Body of pancreas (tissue), 4 donors: Measurements from ENCODE around the gene GDF2.

Experiments used
- POLR2A ChIP-seq, 3 donors: fragments of 450-650 bp; IDR thresholded peaks; one replicate each; pipeline ENCODE4 v1.6.1; 2016; ENCODE audit warnings: antibody characterized with exemption in 3 of 3, mild to moderate bottlenecking in 2 of 3
- TF ChIP-seq, protein P1 (sequence below), 7 experiments: fragments of 450-650 bp in 4 of 7; fragments of 200-600 bp in 3 of 7; sonication (generic) in 3 of 7; IDR thresholded peaks; one replicate each; pipeline ENCODE4 v1.5.1; 2016 to 2019; ENCODE audit warnings: antibody characterized with exemption in 7 of 7

DNA sequence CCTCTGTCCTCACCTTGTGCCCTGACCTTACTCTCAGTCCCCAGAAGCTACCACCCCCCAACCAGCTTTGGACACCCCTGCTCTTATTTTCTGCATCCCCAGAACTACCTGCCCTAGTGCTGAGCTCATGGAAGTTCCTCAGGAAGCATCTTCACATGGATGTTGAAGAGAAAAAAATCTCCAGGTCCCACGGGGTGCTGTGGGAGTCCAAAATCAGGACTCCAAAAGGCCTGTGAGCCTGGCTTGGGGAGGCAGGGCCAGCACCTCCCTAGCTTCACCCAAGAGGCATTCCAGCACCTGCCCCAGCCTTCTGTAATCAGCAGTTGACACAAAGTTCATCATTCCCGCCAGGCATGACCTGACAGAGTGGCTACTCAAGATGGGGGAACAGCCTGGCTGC, 43.0 kb upstream of the GDF2 start:
- TF ChIP-seq, protein P1, sequence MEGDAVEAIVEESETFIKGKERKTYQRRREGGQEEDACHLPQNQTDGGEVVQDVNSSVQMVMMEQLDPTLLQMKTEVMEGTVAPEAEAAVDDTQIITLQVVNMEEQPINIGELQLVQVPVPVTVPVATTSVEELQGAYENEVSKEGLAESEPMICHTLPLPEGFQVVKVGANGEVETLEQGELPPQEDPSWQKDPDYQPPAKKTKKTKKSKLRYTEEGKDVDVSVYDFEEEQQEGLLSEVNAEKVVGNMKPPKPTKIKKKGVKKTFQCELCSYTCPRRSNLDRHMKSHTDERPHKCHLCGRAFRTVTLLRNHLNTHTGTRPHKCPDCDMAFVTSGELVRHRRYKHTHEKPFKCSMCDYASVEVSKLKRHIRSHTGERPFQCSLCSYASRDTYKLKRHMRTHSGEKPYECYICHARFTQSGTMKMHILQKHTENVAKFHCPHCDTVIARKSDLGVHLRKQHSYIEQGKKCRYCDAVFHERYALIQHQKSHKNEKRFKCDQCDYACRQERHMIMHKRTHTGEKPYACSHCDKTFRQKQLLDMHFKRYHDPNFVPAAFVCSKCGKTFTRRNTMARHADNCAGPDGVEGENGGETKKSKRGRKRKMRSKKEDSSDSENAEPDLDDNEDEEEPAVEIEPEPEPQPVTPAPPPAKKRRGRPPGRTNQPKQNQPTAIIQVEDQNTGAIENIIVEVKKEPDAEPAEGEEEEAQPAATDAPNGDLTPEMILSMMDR (IDR thresholded peaks at IDR 0.05): no peak
- no peak for TF ChIP-seq POLR2A (IDR thresholded peaks at IDR 0.05)
